Right atrium auricular region (tissue), 2 donors: ENCODE measurements around the gene LRG1. TPM values are rescaled to one million over a fixed set of nuclear protein-coding genes. Genes with fewer than 3 reads are reported as not detected.

Experiments used
- DNase-seq: peaks from one replicate; pipeline ENCODE4 v3.0.0-alpha.2; 2019; ENCODE audit warnings: low spot score
- H3K27ac ChIP-seq, 2 donors: fragments of 200-600 bp; sonication (generic); 1 replicate in 1 of 2; 2 replicates in 1 of 2; pipeline ENCODE4 v1.5.1; 2016 to 2019
- H3K27me3 ChIP-seq, 2 donors: fragments of 200-600 bp; sonication (generic); one replicate each; pipeline versions ENCODE4 v1.5.1 to v1.6.0; 2017 to 2019
- H3K36me3 ChIP-seq: fragments of 200-600 bp; sonication (generic); one replicate; pipeline ENCODE4 v1.5.1; 2016
- H3K4me1 ChIP-seq, 2 donors: fragments of 200-600 bp; sonication (generic); one replicate each; pipeline versions ENCODE4 v1.5.1 to v1.6.0; 2017 to 2019
- H3K4me3 ChIP-seq, 2 donors: fragments of 200-600 bp; sonication (generic); 1 replicate in 1 of 2; 2 replicates in 1 of 2; pipeline ENCODE4 v1.5.1; 2017 to 2019; ENCODE audit warnings: mild to moderate bottlenecking in 1 of 2, moderate library complexity in 1 of 2
- H3K9me3 ChIP-seq, 2 donors: fragments of 200-600 bp; sonication (generic); one replicate each; pipeline ENCODE4 v1.5.1; 2019
- total RNA-seq, 2 donors: library from RNA; depleted of rRNA; stranded (reverse); fragments of >200 nt; gene quantifications; one replicate each; pipeline ENCODE4 v1.1.0, GENCODE V29; 2016
- TF ChIP-seq, protein P1 (sequence below), 2 donors: fragments of 200-600 bp; sonication (generic); IDR thresholded peaks; one replicate each; pipeline ENCODE4 v1.5.1; 2019; ENCODE audit warnings: antibody characterized with exemption in 2 of 2

Gene LRG1
- total RNA-seq, 2 donors from 2014 or later = 0.67 TPM; not detected in 1

DNA sequence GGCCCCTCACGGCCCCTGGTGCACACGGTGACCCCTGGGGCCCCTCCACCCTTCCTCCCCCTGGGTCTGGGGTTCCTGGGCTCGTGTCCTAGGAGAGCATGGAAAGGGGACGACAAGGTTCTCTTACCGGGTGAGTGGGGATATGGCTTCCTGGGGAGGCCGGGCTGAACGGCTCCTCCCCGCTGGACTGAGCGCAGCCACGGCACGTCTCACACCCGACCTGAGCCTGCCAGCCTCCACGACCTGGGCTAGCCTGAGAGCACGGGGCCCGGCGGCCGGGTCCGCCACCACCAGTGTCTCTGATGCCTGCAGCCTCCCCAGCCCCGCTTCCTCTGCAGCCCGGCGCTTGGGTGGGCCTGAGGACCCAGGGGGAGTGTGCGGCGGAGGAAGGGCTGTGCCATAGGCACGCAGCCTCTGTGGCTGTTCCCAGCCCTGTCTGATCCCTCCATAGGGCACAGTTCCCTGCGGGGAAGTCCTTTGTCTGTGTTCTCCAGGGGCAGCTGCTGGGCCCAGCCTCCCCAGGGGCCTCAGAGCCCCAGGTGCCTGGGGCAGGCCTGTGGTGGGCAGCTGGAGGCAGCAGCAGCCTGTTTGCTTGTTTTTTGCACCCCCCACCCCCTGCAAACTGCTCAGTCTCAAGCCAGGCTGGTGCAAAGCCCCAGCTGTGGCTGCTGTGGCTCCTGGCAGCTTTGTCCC, 36.6 kb downstream of the LRG1 start:
- H3K4me3 ChIP-seq = no peak overlapping the region

DNA sequence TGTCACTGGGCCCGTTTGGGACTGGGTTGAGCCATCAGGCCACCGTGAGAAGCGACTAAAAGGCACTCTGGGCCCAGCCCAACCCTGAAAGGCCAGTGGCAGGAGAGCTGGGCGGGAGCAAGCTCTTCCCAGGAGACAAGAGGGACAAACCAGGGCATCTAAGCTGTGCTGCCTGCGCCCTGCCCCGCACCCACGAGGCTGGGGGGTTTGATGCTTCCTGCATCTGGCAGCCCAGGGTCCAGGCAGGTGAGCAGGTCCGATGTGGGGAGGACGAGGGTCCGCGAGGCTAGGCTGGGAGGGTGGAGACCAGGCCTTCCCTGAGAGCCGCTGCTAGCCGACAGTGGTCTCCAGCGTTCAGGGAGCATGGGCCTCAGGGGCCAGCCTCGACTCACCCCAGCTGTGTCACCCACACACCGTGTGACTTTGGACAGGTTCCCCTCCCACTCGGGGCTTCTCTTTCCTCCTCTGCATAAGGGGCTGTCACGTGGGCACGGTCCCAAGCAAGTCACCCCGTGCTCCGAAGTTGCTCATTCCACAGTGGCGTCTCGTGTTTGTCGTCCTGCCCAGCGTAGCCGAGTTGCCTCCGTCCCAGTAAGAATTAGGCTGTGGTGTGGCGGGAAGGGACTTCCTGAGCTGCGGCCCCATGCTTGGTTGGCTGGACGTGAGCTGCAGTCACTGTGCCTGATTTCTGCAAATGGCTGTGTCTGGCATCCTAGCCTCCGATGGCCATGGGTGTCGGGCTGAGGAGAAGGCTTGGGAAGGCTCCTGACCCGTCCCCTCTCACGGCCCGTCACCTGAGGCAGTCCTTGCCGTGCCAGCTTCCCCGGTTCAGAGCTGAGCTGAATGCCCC, 37.3 kb downstream of the LRG1 start:
- Histone ChIP-seq H3K4me3 (no peak overlapping the region), H3K9me3 (no peaks in the 10 kb centered on the region), H3K27ac (no peak overlapping the region), H3K4me1 (peaks cover 0 to 9% of the 10 kb centered on the region in 2 donors), H3K36me3 (peaks cover 94% of the 10 kb centered on the region), H3K27me3 (no peaks in the 10 kb centered on the region)
- DNase-seq = no peak
- TF ChIP-seq, protein P1, sequence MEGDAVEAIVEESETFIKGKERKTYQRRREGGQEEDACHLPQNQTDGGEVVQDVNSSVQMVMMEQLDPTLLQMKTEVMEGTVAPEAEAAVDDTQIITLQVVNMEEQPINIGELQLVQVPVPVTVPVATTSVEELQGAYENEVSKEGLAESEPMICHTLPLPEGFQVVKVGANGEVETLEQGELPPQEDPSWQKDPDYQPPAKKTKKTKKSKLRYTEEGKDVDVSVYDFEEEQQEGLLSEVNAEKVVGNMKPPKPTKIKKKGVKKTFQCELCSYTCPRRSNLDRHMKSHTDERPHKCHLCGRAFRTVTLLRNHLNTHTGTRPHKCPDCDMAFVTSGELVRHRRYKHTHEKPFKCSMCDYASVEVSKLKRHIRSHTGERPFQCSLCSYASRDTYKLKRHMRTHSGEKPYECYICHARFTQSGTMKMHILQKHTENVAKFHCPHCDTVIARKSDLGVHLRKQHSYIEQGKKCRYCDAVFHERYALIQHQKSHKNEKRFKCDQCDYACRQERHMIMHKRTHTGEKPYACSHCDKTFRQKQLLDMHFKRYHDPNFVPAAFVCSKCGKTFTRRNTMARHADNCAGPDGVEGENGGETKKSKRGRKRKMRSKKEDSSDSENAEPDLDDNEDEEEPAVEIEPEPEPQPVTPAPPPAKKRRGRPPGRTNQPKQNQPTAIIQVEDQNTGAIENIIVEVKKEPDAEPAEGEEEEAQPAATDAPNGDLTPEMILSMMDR (IDR thresholded peaks at IDR 0.05) = no peak

More for the DNA sequence above, 36.6 kb downstream of the LRG1 start:
- Histone ChIP-seq H3K36me3 (peaks cover 94% of the 10 kb centered on the region), H3K27me3 (no peaks in the 10 kb centered on the region), H3K9me3 (no peaks in the 10 kb centered on the region), H3K4me1 (peaks cover 0 to 9% of the 10 kb centered on the region in 2 donors), H3K27ac (no peak overlapping the region)
- TF ChIP-seq, protein P1 (IDR thresholded peaks at IDR 0.05) = no peak
- no peak for DNase-seq

DNA sequence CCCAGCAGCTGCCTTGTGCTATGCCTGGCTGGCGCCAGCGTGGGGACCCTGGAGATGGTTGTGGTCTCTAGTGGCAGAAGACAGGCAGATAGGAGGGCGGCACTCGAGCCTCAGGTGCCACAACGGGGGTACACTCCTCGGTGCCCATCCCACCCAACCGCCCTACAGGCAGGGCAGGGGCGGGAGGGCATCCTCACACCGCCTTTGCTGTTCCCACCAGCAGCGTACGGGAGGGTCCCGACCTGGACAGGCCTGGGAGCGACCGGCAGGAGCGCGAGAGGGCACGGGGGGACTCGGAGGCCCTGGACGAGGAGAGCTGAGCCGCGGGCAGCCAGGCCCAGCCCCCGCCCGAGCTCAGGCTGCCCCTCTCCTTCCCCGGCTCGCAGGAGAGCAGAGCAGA, 38.1 kb downstream of the LRG1 start:
- DNase-seq = no peak
- TF ChIP-seq, protein P1 (IDR thresholded peaks at IDR 0.05) = no peak
- Histone ChIP-seq H3K27ac (no peak overlapping the region), H3K27me3 (no peaks in the 10 kb centered on the region), H3K4me3 (no peak overlapping the region), H3K36me3 (peaks cover 92% of the 10 kb centered on the region), H3K4me1 (peaks cover 0 to 4% of the 10 kb centered on the region in 2 donors), H3K9me3 (no peaks in the 10 kb centered on the region)

DNA sequence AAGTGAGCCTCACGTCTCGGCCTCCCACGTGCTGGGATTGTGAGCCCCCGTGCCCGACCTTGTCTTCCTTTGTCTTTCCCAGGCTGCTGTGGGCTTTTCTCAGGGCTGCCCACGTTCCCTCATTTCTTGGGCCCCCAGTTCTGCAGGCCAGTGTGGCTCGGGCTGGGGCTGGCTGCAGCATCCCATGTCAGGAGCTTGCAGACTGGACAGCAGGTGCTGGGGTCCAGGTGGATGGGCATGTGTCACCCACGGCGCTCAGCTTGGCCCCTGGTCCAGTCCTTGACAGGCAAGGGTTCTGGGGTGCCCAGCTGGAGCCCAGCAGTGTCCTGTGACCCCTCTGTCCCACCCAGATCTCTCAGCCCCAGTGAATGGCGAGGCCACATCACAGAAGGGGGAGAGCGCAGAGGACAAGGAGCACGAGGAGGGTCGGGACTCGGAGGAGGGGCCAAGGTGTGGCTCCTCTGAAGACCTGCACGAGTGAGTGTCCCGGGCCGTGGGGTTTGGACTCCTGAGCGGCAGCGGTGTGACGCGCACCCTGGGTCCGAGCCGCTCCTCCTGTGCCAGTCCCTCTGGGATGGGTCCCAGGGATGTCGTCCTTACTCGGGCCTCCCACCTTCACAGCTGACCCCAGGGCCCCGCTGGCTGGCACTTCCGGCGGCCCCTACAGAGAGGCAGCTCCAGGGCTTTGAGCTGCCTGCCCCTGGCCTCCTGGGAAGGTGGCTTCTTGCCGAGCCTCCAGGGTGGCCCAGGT, 38.8 kb downstream of the LRG1 start:
- no peaks in the 10 kb centered on the region for H3K27me3 ChIP-seq
- DNase-seq = no peak
- no peak overlapping the region for H3K4me3 ChIP-seq
- H3K4me1 ChIP-seq = no peaks in the 10 kb centered on the region
- H3K27ac ChIP-seq = no peak overlapping the region
- H3K9me3 ChIP-seq = no peaks in the 10 kb centered on the region
- H3K36me3 ChIP-seq = peaks cover 91% of the 10 kb centered on the region
- TF ChIP-seq, protein P1 (IDR thresholded peaks at IDR 0.05) = no peak

DNA sequence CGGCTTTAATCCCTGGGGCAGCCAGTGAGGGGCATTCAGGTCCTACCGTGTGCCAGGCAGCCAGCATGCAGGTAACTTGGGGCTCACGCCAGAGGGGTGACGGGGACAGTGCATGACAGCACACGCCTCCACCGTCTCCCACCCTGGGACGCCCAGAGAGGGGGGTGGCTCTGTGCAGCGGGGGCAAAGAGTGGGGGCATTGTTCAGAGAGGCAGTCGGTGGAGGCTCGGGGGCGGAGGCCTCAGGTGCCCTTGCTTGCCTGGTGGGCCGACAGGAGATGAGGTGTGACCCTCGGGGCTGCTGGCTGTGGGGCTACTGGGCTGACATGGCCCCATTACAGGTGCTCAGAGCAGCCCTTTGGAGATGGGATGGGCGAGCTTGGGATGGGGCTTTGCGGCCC, 40.0 kb downstream of the LRG1 start:
- DNase-seq = no peak
- Histone ChIP-seq H3K9me3 (no peaks in the 10 kb centered on the region), H3K4me3 (no peak overlapping the region), H3K4me1 (no peaks in the 10 kb centered on the region), H3K36me3 (peaks cover 89% of the 10 kb centered on the region), H3K27me3 (no peaks in the 10 kb centered on the region), H3K27ac (no peak overlapping the region)
- TF ChIP-seq, protein P1 (IDR thresholded peaks at IDR 0.05) = no peak
